IPS-11a (cell line): ENCODE data around the gene PTGDS.

Experiments used
- H3K4me3 ChIP-seq: one replicate; pipeline ENCODE4 v1.5.1; 2013; ENCODE audit warnings: low read depth, low read length, control low read depth

The PTGDS gene

DNA sequence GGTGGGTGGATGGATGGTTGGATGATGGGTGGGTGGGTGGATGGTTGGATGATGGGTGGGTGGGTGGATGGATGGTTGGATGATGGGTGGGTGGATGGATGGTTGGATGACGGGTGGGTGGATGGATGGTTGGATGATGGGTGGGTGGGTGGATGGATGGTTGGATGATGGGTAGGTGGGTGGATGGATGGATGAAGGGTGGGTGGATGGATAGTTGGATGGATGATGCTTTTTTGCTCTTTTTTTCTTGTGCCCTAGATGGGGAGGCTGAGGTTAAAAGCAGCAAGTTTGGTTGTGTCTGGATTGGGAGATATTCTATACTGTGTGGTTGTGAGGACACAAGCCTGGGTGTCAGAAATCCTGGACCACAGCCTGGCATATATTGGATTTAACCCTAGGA is 19.8 kb upstream of the PTGDS start:
- H3K4me3 ChIP-seq, result no peak overlapping the region

GRCh38 chr9:136957901-136958300 is 19.4 kb upstream of the PTGDS start:
- no peak overlapping the region for H3K4me3 ChIP-seq

GRCh38 chr9:136958473-136958872 is 18.8 kb upstream of the PTGDS start:
- H3K4me3 ChIP-seq, result no peak overlapping the region

DNA sequence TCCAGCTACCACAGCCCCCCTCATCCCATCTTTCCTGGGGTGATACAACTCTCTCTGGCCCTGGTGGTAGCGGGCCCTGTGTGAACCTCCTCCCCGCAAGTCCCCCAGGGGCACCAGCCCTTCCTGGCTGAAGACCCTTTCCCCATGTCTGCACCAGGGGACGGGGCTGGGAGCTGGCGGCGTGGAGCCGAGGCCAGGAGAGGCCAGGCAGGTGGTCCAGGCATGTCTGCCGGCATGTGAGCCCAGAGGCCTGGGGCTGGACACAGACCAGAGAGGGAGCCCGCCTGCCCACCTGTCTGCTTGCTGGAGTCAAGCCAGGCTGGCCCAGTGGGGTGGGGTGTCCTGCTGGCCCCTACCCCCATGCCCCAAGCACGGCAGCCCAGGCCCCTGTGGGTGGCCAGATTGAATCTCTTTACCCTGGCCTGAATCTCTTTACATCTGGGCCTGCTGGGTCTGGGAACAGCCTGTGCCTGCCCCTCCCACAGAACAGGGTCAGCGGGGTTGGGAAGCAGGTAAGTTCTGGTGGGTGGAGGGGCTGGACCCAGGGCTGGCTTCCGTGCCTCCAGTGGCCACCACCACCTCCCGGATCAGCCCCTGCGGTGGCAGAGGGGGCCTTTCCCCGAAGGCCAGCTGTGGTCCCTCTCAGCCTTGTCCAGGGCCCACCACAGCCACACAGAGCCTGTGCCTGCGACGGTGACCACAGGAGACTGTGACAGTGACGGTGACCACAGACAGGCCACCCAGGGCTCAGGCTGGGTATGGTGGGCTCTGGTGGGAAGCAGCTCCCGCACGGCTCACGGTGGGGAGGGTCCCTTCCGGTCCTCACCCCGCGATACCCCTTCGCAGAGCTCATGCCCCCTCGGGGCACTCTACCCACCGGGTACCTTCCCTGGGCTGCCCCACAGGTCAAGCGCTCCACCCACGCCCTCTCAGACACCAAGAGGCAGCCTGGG is 18.1 kb upstream of the PTGDS start:
- no peak overlapping the region for H3K4me3 ChIP-seq

- no peak overlapping the region for H3K4me3 ChIP-seq
Measured at GRCh38 chr9:136960212-136960937, 16.9 kb upstream of the PTGDS start.

DNA sequence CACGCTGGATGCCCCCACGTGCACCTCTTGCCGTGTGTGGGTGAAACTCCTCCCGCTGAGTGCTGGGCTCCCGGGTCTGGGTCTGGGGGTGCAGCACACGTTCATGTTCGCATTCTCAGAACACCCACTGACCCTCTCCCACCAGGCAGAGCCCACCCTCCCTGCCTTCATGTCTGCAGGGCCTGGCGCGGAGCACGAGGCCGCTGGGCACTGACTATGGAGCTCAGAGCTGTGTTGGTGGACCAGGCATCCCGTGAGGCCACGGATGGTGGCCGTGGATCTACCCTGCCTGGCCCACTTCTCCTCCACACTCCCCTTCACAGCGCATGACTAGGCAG is 16.4 kb upstream of the PTGDS start:
- no peak overlapping the region for H3K4me3 ChIP-seq

- H3K4me3 ChIP-seq, result no peak overlapping the region
Measured at GRCh38 chr9:136961279-136962065, 15.8 kb upstream of the PTGDS start.

- no peak overlapping the region for H3K4me3 ChIP-seq
Measured at GRCh38 chr9:136962163-136962562, 15.1 kb upstream of the PTGDS start.

DNA sequence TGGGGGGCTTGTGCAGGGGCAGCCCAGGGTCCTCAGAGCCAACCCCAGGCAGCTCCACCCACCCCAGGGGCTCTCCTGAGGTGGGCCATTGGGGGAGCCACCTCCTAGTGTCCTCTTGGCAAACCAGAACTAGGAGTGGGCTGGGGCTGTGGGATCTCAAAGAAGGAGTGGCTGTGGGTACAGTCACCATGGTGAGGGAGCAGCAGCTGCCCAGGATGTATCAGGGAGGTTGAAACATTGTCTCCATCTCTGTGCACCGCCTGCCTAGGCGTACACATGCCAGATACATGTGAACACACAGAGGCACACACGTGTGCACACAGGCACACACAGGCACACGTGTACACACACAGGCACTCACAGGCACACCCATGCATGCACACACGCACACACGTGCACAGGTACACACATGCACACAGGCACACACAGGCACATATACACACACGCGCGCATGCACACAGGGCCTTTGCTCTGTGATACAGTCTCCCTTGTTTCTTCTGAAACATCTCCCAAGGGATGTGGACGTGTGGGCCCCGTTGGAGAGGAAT is 14.5 kb upstream of the PTGDS start:
- H3K4me3 ChIP-seq, result no peak overlapping the region

- H3K4me3 ChIP-seq, result no peak overlapping the region
Measured at GRCh38 chr9:136963341-136963740, 14.0 kb upstream of the PTGDS start.

- no peak overlapping the region for H3K4me3 ChIP-seq
Measured at GRCh38 chr9:136963751-136964150, 13.6 kb upstream of the PTGDS start.

DNA sequence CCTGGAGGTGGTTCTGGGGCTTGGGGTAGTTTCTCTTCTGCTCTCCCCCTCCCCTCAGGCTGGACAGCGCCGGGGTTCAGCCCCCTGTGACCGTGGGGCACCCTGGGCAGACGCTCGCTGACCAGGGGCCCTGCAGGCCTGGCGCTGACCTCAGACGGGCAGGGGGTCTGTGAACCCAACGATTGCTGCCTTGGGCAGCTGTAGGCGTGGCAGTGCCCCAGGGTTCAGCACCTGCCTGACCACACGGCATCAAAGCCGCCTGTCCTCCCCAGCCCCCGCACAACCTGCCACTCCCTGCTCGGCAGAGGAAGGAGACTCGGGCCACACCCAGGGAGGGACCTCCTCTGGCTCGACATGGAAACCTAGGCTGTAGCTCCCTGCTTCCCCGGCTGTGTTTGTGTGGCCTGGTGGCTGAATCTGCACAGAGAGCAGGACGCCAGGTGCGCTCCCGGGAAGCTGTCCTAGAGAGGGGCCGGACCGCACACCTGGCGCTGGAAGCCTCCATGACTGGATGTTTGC is 13.1 kb upstream of the PTGDS start:
- H3K4me3 ChIP-seq, result no peak overlapping the region

DNA sequence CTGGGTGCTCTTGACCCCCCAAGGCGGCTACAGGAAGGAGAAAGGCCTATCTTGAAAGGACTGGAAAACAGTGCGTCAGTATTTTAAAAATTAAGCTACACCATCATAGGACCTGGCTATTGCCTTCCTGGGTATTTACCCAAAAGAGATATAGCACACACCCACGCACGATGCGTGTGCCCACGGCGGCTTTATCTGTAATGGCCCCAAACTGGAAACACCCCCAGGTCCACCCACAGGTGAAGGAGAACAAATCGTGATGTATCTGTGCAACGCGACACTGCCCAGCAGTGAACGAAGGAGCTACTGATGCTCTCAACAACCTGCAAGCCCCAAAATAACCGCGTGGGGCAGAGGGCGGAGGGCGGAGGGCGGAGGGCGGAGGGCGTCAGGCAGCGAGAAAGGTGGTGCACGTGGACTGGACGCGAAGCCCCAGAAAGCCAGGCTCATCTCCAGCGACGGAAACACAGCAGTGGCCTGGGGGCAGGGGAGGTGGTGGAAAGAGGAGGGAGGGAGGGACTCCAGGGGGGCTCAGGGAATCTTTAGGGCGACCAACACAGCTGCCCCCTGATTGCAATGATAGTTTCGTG is 12.4 kb upstream of the PTGDS start:
- no peak overlapping the region for H3K4me3 ChIP-seq

DNA sequence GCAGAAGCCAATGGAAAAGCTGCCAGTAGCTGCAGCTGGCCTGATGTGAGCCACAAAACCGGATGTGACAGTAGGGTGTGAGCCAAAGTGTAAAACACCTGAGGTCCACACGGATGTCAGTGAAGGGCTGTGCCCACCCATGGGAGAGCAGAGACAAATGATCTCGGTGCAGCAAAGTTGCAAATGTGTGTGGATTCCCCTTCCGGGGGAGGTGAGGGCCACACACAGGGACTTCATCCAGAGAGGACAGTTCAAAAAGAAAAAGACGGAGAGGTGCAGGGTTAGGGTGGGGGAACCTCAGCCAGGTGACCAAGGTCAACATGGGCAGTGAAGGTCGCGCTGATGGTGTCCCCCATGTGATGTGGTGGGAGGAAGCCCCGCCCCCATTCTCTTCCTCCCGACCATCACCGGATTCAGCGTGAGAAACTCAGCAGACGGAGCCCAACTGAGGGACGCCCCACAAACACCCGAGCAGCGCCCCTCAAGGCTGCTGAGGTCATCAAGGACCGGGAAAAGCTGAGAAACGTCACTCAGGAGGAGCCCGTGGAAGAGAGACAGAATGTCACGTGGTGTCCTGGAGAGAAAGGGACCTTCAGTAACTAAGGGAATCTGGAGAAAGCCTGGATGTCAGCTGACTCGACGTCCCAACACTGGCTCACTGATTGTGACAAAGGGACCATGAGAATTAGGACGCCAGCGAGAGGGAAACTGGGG is 11.4 kb upstream of the PTGDS start:
- no peak overlapping the region for H3K4me3 ChIP-seq

DNA sequence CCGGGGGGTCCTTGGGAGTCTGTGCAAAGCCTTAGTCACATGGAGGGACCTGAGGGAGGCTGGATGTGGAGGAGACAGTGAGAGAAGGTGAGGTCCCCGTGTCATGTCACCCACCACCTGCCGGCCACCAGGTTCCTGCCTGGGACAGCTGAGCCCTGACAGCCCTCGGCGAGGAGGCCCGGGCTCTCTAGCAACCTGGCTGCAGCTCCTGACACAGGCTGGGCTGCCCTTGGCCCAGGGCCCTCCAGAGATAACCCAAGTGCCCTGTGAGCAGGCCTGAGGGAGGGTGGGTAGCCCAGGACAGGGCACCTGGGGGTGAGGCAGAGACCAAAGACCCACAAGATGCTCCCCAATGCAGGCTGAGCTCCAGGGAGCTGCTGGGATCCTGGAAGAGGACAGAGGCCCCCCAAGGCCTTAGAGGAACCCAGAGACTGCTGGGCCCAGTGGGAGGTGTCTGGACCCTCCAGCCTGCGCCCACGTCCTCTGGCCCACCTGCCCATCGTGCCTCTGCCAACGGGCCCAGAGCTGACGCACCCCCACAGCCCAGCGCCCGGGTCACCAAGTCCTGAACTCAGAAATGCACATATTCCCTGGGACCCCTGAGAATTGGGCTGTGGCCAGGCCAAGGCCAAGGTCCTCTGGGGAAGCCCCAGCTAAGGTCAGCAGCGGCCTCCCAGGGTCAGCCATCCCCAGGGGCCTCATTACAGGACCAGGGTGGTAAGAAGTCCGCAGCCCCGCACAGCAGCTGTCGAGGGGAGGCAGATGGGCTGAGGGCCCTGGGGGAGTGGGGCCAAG is 8.8 kb upstream of the PTGDS start:
- no peak overlapping the region for H3K4me3 ChIP-seq

GRCh38 chr9:136969150-136969549 is 8.2 kb upstream of the PTGDS start:
- H3K4me3 ChIP-seq, result no peak overlapping the region

DNA sequence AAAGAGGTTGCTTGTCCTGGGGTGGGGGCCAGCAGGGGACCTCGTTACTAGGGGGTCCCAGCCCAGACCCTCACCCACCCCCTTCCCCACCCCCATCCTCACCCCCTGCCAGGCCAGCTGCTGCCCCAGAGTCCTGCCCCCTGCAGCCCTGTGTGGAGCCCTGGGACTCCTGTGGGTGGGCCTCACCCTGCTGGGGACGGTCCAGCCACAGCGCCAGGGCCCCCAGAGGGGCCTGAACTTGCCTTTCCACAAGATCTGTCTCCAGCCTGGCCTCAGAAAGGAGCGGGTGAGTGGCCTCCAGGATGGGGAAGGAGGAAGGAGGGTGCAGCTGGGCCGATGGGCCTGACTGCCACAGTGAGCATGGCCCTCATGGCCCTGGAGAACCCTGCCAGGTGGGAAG is 7.5 kb upstream of the PTGDS start:
- no peak overlapping the region for H3K4me3 ChIP-seq

DNA sequence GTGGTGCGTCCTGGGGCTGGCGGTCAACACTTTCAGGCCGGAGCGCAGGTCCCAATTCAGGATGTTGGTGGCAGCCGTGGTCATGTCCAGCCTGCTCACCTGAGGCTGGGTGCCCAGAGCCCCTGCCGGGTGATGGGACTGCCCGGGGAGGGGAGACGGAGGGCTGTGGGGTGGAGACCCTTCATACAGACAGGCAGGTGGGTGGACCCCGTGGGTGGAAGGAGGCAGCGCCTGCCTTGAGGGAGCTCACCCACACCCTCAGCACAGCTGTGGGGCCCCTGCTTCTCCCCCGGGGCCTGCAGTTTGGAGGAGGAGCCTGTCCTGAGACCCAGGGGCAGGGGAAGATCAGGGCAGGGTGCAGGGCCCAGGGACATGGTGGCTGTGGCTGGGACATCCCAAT is 6.9 kb upstream of the PTGDS start:
- no peak overlapping the region for H3K4me3 ChIP-seq

- no peak overlapping the region for H3K4me3 ChIP-seq
Measured at GRCh38 chr9:136971746-136972145, 5.6 kb upstream of the PTGDS start.
